Fibroblast of lung (primary cell): Measurements from ENCODE around the gene SEC61A1.

Experiments
- EZH2 ChIP-seq: IDR thresholded peaks from 2 replicates; pipeline ENCODE4 v1.5.1; 2012; ENCODE audit warnings: low read length, control low read depth, mild to moderate bottlenecking; ENCODE audit errors: missing control alignments
- TF ChIP-seq, protein P1 (sequence below), 2 donors: IDR thresholded peaks in 1 of 2; conservative IDR thresholded peaks in 1 of 2; 1 replicate in 1 of 2; 2 replicates in 1 of 2; pipeline ENCODE4 v1.5.1; 2011 to 2012; ENCODE audit warnings: low read length in 2 of 2, control low read depth in 1 of 2, inconsistent platforms in 1 of 2, low read depth in 1 of 2, mild to moderate bottlenecking in 1 of 2

- TF ChIP-seq, protein P1, sequence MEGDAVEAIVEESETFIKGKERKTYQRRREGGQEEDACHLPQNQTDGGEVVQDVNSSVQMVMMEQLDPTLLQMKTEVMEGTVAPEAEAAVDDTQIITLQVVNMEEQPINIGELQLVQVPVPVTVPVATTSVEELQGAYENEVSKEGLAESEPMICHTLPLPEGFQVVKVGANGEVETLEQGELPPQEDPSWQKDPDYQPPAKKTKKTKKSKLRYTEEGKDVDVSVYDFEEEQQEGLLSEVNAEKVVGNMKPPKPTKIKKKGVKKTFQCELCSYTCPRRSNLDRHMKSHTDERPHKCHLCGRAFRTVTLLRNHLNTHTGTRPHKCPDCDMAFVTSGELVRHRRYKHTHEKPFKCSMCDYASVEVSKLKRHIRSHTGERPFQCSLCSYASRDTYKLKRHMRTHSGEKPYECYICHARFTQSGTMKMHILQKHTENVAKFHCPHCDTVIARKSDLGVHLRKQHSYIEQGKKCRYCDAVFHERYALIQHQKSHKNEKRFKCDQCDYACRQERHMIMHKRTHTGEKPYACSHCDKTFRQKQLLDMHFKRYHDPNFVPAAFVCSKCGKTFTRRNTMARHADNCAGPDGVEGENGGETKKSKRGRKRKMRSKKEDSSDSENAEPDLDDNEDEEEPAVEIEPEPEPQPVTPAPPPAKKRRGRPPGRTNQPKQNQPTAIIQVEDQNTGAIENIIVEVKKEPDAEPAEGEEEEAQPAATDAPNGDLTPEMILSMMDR (conservative IDR thresholded peaks at IDR 0.05 in 1 of 2, IDR thresholded peaks at IDR 0.05 in 1 of 2; ENCODE audit: low read depth in 1 of 2, low read length in 2 of 2) = no peak
- no peak for TF ChIP-seq EZH2
These were observed 45.9 kb upstream of the SEC61A1 start for GRCh38 chr3:128006061-128007032.
